DMS 273 treated with DMSO at 0.1 percent for 48 hours (cell line): ENCODE measurements around the gene FAM25C.
"Not testable (repeated sequence)": the region's sequence is repeated elsewhere in the genome, so short reads cannot be mapped to it uniquely, and the experiment has no call there.

ENCODE experiments used
- DNase-seq: peaks from one replicate; lab custom pipeline; 2025; lab: John Stamatoyannopoulos, UW

Gene FAM25C

GRCh38 chr10:47957158-47957557, 42.4 kb downstream of the FAM25C start:
- DNase-seq: not testable (repeated sequence)

GRCh38 chr10:47947424-47947823, 52.2 kb downstream of the FAM25C start:
- not testable (repeated sequence) for DNase-seq
